Coronary artery (tissue), 2 donors: ENCODE data around the gene HELQ.

Experiments
- DNase-seq: peaks from one replicate; pipeline ENCODE4 v3.0.0-alpha.2; 2017; ENCODE audit warnings: low spot score
- H3K27ac ChIP-seq, 2 donors: fragments of 200-600 bp; sonication (generic); one replicate each; pipeline ENCODE4 v1.5.1; 2016 to 2019
- H3K4me3 ChIP-seq: fragments of 200-600 bp; sonication (generic); 2 replicates; pipeline ENCODE4 v1.5.1; 2016; ENCODE audit warnings: mild to moderate bottlenecking, moderate library complexity
- TF ChIP-seq, protein P1 (sequence below): fragments of 200-600 bp; sonication (generic); IDR thresholded peaks from one replicate; pipeline ENCODE4 v1.5.1; 2019; ENCODE audit warnings: antibody characterized with exemption

Gene HELQ

DNA sequence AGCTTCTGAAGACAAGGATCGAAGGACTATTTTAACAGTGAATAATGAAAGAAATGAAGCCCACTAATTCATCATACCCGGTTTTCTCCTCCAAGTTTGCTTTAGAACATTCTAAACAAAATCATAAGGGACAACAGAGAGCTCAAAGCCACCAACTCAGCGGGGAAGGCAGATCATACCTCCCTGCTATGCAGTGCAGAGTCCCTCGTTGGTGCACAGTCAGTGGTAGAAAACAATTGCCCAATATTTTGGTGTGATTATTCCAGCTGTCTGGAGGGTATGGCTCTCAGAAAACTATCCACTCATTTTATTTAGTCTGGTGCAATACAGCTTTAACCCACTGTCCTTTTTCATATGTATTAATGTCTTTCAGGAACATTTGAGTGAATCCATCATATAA lies 61.7 kb downstream of the HELQ start:
- H3K4me3 ChIP-seq, result no peak overlapping the region
- H3K27ac ChIP-seq, result no peak overlapping the region
- TF ChIP-seq, protein P1, sequence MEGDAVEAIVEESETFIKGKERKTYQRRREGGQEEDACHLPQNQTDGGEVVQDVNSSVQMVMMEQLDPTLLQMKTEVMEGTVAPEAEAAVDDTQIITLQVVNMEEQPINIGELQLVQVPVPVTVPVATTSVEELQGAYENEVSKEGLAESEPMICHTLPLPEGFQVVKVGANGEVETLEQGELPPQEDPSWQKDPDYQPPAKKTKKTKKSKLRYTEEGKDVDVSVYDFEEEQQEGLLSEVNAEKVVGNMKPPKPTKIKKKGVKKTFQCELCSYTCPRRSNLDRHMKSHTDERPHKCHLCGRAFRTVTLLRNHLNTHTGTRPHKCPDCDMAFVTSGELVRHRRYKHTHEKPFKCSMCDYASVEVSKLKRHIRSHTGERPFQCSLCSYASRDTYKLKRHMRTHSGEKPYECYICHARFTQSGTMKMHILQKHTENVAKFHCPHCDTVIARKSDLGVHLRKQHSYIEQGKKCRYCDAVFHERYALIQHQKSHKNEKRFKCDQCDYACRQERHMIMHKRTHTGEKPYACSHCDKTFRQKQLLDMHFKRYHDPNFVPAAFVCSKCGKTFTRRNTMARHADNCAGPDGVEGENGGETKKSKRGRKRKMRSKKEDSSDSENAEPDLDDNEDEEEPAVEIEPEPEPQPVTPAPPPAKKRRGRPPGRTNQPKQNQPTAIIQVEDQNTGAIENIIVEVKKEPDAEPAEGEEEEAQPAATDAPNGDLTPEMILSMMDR, result no peak
- no peak for DNase-seq

DNA sequence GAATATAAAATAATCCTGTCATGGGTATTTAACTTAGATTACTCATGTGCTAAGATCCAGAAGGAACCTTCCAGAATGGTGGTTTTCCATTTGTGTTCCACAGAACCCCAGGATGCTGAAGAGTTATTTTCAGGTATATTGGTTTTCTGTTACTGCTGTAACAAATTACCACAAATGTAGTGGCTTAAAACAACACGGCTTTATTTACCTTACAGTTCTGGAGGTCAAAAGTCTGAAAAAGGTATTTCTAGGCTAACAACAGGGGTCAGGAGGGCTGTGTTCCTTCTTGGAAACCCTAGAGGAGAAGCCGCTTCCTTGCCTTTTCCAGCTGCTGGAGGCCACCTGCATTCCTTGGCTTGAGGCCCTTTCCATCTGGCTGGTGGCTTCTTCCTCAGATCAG lies 63.1 kb downstream of the HELQ start:
- Histone ChIP-seq H3K27ac (no peak overlapping the region), H3K4me3 (no peak overlapping the region)
- DNase-seq, result no peak
- TF ChIP-seq, protein P1, result no peak

DNA sequence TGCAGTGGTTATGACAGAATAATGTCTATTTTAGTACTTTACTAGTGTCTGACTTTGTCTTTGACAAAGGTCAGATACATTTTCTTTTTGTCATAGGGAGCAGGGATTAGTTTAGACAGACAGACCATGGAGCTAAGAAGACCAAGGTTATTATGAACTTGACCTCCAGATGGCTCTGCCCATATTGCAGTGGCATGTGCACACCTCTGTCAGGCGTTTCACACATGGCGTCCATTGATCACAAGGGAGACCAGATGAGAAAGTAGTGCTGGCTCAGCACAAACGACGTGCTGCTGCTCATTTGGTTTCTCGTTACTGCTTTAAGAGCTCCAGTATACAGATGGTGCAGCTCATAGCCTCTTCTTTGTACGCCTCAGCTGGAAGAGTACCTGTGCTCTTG lies 64.7 kb downstream of the HELQ start:
- DNase-seq, result no peak
- H3K27ac ChIP-seq, result no peak overlapping the region
- no peak overlapping the region for H3K4me3 ChIP-seq
- TF ChIP-seq, protein P1, result no peak

DNA sequence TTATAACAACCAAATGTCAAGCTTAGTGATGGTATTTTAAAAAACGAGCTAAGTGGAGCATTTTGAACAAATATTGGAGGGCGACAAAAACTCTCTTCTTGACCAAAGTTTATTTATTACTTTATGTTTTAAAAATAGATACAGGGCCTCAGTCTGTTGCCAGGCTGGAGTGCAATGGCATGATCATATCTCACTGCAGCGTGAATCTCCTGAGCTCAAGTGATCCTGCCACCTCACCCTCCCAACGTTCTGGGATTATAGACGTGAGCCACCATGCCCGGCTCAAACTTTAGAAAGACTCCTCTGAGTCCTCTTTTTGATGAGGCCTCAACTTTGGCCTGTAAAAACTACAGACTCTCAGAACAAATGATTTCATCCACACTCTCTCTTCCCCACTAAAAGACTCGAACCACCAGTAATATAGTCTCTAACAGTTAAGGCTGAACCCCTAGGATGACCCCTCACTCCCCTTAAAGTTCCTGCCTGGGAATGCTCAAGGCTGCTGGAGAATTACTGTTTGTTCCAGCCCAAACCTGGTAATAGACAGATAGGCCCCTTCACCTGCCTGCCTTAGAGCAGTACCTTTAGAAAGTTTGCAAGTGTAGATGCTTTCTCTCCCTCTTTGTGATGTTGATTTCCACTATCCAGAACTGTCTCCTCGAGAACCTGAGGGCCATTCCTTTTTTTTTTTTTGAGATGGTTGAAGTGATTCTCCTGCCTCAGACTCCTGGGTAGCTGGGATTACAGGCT lies 65.7 kb downstream of the HELQ start:
- TF ChIP-seq, protein P1, result no peak
- H3K27ac ChIP-seq, result no peak overlapping the region
- H3K4me3 ChIP-seq, result no peak overlapping the region
- DNase-seq, result no peak

DNA sequence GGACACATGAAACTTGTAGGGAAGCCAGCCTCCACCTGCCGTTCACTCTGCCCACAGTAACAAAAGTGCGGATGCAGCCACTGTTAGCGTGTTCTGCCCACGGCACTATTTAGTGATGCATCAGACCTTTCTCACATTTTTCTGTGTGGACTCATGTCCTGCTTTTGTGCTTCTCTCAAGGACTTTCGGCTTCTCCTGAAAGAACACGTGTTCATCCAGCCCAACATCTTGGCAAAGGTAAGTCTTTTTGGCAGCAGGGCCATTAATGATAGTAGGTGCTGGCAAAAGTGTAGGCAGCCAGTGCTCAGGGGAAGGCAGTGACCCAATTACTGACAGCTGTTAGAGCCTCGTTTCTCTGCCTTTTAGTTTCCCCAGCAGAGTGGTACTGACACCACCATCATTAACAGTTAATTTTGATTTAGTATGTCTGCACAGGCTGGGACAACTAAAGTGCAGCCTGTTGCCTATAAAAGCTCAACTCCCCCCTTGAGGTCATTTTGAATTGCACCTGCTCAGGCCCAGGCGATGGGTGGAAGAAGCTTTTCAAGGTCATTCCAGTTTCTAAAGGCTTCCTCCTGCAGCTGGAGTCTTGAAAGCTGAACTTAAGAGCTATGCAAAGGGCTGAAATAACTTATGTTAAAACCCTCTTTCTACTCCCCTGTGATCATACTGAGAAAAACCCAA lies 66.4 kb downstream of the HELQ start:
- Histone ChIP-seq H3K4me3 (no peak overlapping the region), H3K27ac (no peak overlapping the region)
- TF ChIP-seq, protein P1, result no peak
- no peak for DNase-seq

DNA sequence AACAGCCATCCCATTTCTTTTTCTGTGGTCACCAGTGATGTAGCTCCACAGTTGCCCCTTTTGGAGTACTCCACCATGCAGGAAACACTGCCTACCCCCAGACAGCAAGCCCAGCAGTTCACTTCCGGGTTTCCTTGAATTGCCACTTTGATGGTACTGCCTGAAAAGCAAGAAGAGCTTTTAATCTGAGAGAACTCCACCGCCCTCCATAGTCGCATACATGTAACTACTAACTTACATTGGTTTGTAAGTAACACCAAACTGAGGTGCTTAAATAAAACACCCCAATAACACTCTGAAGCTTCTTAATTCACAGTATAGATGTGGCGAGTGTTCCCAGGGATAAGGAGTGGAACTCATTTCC lies 67.3 kb downstream of the HELQ start:
- DNase-seq, result no peak
- Histone ChIP-seq H3K4me3 (no peak overlapping the region), H3K27ac (no peak overlapping the region)
- TF ChIP-seq, protein P1, result no peak
